Tongue (tissue), 2 donors: ENCODE results near the gene DUSP19. TPM values are rescaled to one million over a fixed set of nuclear protein-coding genes. Genes with fewer than 3 reads are reported as not detected.
A peak's percentile ranks its signal among the peaks of the same experiment; 100 is the strongest.
"Not testable (repeated sequence)": the region's sequence is repeated elsewhere in the genome, so short reads cannot be mapped to it uniquely, and the experiment has no call there.

Source experiments
- DNase-seq: peaks from one replicate; pipeline ENCODE4 v3.0.0-alpha.2; 2015
- total RNA-seq: library from RNA; depleted of rRNA; stranded (reverse); fragments of >200 nt; gene quantifications from one replicate; pipeline ENCODE4 v1.2.3, GENCODE V29; 2014

The DUSP19 gene, protein sequence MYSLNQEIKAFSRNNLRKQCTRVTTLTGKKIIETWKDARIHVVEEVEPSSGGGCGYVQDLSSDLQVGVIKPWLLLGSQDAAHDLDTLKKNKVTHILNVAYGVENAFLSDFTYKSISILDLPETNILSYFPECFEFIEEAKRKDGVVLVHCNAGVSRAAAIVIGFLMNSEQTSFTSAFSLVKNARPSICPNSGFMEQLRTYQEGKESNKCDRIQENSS
- 5.8 TPM for total RNA-seq

DNA sequence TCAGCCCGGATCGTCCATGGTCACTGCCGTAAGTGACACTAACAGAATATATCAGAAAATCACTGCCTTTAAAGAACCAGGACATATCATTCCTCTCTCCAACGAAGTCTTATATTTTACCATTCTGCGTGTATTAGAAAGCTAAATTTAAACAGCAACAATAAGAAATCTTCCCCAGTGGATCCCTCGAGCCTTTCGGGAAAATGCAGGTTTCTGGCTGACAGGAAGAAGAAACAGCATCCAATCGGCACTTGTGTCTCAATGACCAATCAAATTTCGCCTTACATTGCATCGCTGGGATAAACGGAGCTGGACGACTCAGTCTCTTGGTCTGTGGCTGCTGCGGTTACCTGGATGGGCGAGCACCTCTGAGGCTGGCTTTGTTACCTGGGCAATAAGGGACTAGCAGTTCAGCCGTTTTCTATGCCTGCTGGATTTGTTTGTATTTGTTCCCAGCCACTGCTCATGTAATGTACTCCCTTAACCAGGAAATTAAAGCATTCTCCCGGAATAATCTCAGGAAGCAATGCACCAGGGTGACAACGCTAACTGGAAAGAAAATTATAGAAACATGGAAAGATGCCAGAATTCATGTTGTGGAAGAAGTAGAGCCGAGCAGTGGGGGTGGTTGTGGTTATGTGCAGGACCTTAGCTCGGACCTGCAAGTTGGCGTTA, at the start of gene DUSP19:
Gene DUSP19, plus strand, starts transcription at position 284 of the 675 bp plus-strand sequence. Its CDS starts 187 bp downstream, at position 471.
- peak; percentile 98 for DNase-seq

DNA sequence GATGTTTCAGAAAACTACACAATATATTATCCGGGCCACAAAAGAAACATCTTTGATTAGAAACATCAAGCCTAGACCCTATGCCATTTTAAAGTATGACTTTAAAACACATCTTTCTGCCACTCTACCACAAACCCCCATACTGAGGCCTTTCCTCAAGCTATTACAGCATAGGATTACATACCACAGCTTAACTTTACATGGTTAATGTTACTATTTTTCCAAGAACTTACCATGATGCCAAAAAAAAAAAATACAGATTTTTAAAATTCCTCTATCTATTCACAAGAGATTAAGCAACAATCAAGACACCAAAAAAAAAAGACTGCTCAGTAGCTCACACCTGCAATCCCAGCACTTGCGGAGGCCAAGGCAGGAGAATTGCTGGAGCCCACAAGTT, 49.3 kb upstream of the DUSP19 start:
- no peak for DNase-seq

- DNase-seq = no peak
Observed at GRCh38 chr2:183031911-183032794, 46.4 kb upstream of the DUSP19 start.

GRCh38 chr2:183033951-183034350, 44.6 kb upstream of the DUSP19 start:
- DNase-seq = no peak

- DNase-seq = no peak
Observed at GRCh38 chr2:183034806-183035205, 43.7 kb upstream of the DUSP19 start.

GRCh38 chr2:183035298-183035953, 43.1 kb upstream of the DUSP19 start:
- DNase-seq = peak; percentile 72

DNA sequence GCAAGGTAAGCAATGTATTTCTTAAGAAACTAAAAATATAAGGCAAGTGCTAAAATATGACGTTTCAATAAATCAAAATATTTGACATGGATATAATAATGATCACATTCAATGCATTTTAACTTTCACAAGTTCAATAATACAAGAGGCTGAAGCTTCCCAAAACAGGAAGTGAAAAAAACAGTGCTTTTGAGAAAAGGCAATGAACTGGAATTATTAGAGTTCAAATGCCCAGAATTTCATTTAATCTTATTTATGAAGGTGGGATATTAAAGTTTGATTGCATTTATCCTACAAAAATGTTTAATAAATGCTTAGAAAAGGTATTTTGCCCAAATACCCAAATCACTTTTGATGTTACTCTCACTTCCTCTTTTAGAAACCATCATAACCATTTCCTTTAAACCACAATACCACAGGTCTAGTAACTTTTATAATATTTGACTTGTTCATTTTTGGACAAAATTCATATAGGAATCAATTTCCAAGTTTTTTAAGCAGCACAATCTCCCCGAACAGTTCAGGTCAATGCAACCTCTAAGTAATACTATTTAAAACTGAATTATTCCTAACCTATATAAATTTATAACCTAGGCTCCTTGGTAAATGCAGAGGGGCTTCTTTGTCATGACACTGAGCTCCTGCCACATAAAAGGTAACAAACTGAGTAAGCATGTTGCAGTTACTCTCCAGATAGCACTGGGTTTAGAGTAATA, 42.4 kb upstream of the DUSP19 start:
- DNase-seq = no peak

DNA sequence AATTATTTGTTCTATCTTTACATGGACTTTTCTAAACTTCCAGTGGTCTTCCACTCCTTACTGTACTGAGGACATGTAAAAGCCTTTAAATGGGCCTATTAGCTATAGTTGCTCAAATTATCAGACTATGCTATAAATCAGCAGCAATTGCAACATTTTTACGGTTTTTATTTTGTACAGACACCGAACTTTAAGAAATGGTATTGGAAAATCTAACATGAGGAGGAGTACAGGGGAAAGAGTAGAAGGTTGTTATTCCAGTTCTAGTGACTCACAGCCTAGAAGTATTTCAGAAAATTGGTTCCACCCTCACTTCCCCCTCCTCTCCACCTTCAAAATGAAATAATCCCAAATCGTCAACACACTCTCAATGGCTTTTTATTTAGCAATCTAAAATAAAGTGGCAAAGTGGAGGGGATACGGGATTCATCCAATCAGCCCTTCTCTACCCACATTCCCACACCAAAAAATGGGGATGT, 41.4 kb upstream of the DUSP19 start:
- no peak for DNase-seq

DNA sequence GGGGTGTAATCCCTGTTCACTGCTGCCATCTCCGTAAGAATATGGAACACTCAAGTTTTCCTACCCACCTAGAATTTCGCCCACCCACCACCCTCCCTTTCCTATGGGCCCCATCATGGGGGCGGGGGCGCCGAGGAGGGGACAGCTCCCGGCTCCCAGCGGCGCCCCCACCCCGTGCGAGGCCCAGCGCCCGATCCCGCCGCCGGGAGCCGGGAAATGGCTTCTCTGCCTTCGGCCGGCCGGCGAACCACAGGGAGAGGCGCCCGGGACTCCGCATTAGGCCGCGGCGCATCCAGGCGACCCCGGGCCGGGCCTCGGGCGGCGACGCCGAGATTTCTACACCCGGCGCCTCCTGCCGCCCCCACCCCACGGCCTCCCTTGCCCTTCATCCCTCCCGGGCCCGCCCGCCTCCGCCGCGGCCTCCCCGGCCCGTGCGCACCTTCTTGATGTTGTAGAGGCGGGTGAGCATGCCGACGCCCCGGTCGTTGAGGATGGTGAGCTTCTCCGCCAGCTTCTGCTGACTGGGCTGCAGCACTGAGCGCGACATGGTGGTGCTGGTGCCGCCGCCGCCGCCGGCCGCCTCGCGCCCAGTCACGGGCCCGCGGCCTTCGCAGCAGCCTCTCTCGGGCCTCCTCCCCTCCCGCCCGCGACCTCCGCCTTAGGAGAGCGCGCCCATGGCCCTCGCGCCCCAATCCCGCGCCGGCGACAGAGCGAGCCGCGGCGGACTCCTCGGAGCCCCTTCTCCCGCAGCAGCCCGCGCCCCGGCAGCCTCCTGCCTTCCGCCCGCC, 40.8 kb upstream of the DUSP19 start:
- DNase-seq = peak; percentile 77

DNA sequence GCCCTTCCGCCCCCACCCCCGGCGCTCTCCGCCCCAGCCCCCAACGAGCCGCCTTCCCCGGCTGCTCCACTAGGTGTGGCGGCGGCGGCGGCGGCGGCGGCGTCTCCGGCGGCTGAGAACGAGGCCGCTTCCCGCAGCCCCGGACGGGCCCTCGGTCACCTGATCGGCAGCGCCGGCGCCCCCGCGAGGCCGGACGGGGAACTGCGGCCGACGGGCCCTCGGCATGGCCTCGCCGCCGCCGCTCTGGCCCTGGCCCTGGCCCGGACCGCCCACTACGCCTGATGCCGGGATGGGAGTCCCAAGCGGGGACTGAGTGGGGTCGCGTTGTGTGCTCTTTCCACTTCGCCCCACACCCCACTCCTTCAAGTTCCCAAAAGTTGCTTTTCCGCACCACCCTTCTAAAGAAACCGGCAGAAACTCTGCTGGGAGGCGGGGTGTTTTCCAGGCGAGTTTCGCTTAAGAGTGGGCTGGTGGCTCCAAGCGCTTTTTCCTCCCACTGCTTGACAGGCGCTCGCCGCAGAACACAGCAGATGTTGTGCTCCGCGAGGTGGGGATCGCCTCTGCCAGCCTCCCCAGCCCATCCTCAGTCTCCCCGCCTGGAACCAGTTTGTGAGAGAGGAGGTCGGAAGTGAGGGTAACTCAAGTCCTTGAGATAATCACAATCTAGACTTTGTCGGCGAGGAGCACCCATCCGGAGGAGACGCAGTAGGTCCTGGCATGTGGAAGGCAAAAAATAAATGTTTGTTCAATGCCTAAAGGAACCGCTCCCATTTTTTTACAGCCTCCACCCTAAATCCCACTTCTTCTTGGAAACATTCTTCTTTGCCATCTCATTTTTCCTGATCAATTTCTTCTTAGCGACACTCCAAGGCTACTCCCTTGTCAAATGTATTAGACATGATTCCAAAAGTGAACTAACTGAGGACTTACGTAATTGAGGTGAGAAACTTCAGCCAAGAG, 39.9 kb upstream of the DUSP19 start, which contains the start of gene NCKAP1:
Gene NCKAP1, minus strand, starts transcription at position 117 of the 960 bp plus-strand sequence. CDS start 358 bp downstream, outside the sequence.
- DNase-seq = peak; percentile 95

DNA sequence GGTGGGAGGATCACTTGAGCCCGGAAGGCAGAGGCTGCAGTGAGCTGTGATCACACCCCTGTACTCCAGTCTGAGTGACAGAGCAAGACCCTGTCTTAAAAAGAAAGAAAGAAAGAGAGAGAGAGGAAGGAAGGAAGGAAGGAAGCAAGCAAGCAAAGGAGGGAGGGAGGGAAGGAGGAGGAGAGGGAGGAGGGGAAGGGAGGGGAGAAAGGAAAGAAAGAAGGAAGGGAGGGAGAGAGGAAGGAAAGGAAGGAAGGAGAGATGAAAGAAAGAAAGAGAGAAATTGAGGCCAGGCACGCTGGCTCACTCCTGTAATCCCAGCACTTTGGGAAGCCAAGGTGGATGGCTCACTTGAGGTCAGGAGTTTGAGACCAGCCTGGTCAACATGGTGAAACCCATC, 37.9 kb upstream of the DUSP19 start:
- DNase-seq = no peak

DNA sequence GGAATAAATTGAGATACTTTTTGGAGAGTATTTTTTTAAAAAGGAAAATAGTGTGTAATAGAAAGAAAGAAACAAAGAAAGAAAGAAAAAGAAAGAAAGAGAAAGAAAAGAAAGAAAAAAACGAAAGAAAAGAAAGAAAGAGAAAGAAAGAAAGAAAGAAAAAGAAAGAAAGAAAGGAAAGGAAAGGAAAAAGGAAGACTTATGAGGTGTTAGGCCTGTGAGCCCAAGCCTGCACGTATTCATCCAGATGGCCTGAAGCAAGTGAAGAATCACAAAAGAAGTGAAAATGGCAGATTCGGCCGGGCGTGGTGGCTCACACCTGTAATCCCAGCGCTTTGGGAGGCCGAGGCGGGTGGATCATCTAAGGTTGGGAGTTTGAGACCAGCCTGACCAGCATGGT, 35.0 kb upstream of the DUSP19 start:
- not testable (repeated sequence) for DNase-seq

- DNase-seq = not testable (repeated sequence)
Observed at GRCh38 chr2:183047486-183048125, 30.9 kb upstream of the DUSP19 start.

DNA sequence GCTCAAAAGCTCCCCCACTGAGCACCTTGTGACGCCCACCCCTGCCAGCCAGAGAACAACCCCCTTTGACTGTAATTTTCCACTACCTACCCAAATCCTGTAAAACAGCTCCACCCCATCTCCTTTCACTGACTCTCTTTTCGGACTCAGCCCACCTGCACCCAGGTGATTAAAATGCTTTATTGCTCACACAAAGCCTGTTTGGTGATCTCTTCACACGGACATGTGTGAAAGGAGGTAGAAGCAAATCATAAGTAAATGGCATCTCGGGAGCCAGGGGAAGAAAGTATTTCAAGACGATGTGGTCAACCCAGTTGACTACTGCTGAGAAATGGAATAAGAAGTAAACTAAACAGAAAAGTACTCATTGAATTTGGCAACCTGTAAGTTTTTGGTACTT, 29.1 kb upstream of the DUSP19 start:
- DNase-seq = no peak

DNA sequence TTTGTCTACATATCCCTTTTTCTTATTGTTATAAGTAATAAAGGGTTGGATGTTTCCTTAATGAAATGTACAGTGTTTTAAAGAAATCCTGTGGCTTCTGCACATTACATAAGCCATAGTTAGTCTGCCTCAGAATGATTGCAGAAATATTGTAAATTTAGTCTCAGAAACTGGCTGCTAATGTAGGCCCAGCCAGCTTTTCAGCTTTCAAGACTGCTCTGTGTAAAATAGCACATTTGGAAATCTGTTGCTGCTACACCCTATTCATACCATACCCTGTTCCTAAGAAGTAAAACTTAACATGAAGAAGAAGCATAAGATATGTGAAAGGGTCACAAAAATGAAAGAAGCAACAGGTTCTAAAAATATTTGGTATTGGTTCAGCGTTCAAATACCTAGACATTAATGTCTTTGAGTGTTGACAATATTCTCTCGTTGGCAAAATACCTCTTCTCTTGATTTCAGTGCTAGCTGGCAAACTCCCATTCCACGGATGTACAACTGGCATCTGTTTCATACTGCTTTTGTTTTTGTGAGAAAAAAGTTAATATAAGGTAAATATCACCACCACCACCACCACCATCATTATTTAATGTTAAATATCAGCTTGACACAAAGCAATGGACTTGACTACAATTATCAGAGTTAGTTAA, 21.1 kb upstream of the DUSP19 start:
- no peak for DNase-seq

- DNase-seq = no peak
Observed at GRCh38 chr2:183059561-183059960, 19.0 kb upstream of the DUSP19 start.

GRCh38 chr2:183060571-183061231, 17.8 kb upstream of the DUSP19 start:
- DNase-seq = no peak

DNA sequence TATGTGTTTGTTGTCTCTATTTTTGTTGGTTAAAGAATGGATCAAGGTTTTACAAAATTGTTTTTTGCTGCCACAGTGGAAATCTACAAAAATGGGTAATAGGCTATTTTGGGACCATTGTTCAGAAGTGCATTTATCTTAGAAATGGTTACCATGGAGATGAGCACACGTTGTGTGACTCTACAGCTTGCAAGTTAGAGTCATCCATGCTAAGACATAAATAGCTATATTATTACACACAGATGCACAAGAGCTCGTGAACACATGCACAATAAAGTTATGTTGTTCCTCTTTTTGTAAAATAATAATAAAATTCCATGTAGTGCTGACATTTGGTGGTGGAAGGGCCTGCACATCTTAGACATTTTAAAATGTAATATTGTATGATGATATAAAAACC, 15.5 kb upstream of the DUSP19 start:
- DNase-seq = peak; percentile 3
